HepG2 (cell line): ENCODE measurements around the gene EVI5. TPM values are rescaled to one million over a fixed set of nuclear protein-coding genes. Genes with fewer than 3 reads are reported as not detected.

Experiments used
- EP300 ChIP-seq, 3 experiments: sonication (generic) in 1 of 3; formaldehyde crosslinking in 1 of 3; IDR thresholded peaks; 2 replicates each; pipeline versions ENCODE4 v1.5.1 to v1.6.1; 2011 to 2020; ENCODE audit warnings: low read depth in 2 of 3, low read length in 2 of 3, borderline replicate concordance in 1 of 3, improper control_type of control experiment in 1 of 3, mild to moderate bottlenecking in 1 of 3, missing genetic modification reagents in 1 of 3, moderate library complexity in 1 of 3
- FLYWCH1 ChIP-seq: sonication (generic); formaldehyde crosslinking; IDR thresholded peaks from 2 replicates; pipeline ENCODE4 v1.8.1; 2023; ENCODE audit warnings: mild to moderate bottlenecking, missing genetic modification reagents
- FOXM1 ChIP-seq: sonication (generic); formaldehyde crosslinking; IDR thresholded peaks from 2 replicates; pipeline ENCODE4 v1.5.0; 2020; ENCODE audit warnings: missing genetic modification reagents
- FOXP1 ChIP-seq, 2 experiments: fragments of 450-650 bp in 1 of 2; IDR thresholded peaks; 2 replicates each; pipeline ENCODE4 v1.6.1; 2017 to 2018; ENCODE audit warnings: antibody characterized with exemption in 1 of 2
- MATR3 ChIP-seq: sonication (generic); formaldehyde crosslinking; IDR thresholded peaks from 2 replicates; pipeline ENCODE4 v1.4.0; 2020; ENCODE audit warnings: missing genetic modification reagents
- PAXIP1 ChIP-seq: sonication (generic); formaldehyde crosslinking; conservative IDR thresholded peaks from 2 replicates; pipeline ENCODE4 v1.4.0; 2020; ENCODE audit warnings: mild to moderate bottlenecking, missing genetic modification reagents, moderate library complexity
- RAD51 ChIP-seq: fragments of 450-650 bp; IDR thresholded peaks from 2 replicates; pipeline ENCODE4 v1.6.1; 2016; ENCODE audit warnings: borderline replicate concordance
- SIX4 ChIP-seq: sonication (generic); formaldehyde crosslinking; IDR thresholded peaks from 2 replicates; pipeline ENCODE4 v1.4.0; 2020; ENCODE audit warnings: missing genetic modification reagents
- TCF12 ChIP-seq, 2 experiments: fragments of 450-650 bp in 1 of 2; sonication (generic) in 1 of 2; formaldehyde crosslinking in 1 of 2; IDR thresholded peaks; 2 replicates each; pipeline versions ENCODE4 v1.6.1 to v1.8.0; 2017 to 2022; ENCODE audit warnings: antibody characterized with exemption in 1 of 2, mild to moderate bottlenecking in 1 of 2, missing genetic modification reagents in 1 of 2, moderate library complexity in 1 of 2
- THYN1 ChIP-seq: sonication (generic); formaldehyde crosslinking; IDR thresholded peaks from 2 replicates; pipeline ENCODE4 v1.8.1; 2023; ENCODE audit warnings: low read depth, mild to moderate bottlenecking, moderate library complexity, missing genetic modification reagents, borderline replicate concordance
- ZBTB3 ChIP-seq: sonication (generic); formaldehyde crosslinking; IDR thresholded peaks from 2 replicates; pipeline ENCODE4 v1.4.0; 2020; ENCODE audit warnings: low read depth, mild to moderate bottlenecking, moderate library complexity, missing genetic modification reagents, borderline replicate concordance
- ZFP36L2 ChIP-seq: sonication (generic); formaldehyde crosslinking; IDR thresholded peaks from 2 replicates; pipeline ENCODE4 v1.4.0; 2020; ENCODE audit warnings: missing genetic modification reagents
- ZNF33A ChIP-seq: sonication (generic); formaldehyde crosslinking; IDR thresholded peaks from 2 replicates; pipeline ENCODE4 v1.5.1; 2020; ENCODE audit warnings: missing genetic modification reagents, mild to moderate bottlenecking, moderate library complexity, borderline replicate concordance
- ZNF362 ChIP-seq: sonication (generic); formaldehyde crosslinking; IDR thresholded peaks from 2 replicates; pipeline ENCODE4 v1.4.0; 2020; ENCODE audit warnings: missing genetic modification reagents, mild to moderate bottlenecking, borderline replicate concordance
- ZNF569 ChIP-seq: sonication (generic); formaldehyde crosslinking; IDR thresholded peaks from 2 replicates; pipeline ENCODE4 v1.5.0; 2020; ENCODE audit warnings: mild to moderate bottlenecking, missing genetic modification reagents, moderate library complexity, borderline replicate concordance
- ZNF614 ChIP-seq: IDR thresholded peaks from 2 replicates; pipeline ENCODE4 v1.6.1; 2018; ENCODE audit warnings: missing biosample characterization, missing genetic modification reagents, inconsistent platforms, borderline replicate concordance
- ZNF678 ChIP-seq: sonication (generic); formaldehyde crosslinking; IDR thresholded peaks from 2 replicates; pipeline ENCODE4 v1.4.0; 2020; ENCODE audit warnings: mild to moderate bottlenecking, missing genetic modification reagents
- ZNF747 ChIP-seq: sonication (generic); formaldehyde crosslinking; IDR thresholded peaks from 2 replicates; pipeline ENCODE4 v1.8.1; 2023; ENCODE audit warnings: missing genetic modification reagents, mild to moderate bottlenecking, borderline replicate concordance
- ZNF850 ChIP-seq: sonication (generic); formaldehyde crosslinking; conservative IDR thresholded peaks from 2 replicates; pipeline ENCODE4 v1.9.0; 2021; ENCODE audit warnings: mild to moderate bottlenecking, missing genetic modification reagents
- polyA plus RNA-seq, 8 experiments: library from polyadenylated mRNA; depleted of rRNA in 3 of 8; stranded (reverse) in 7 of 8; unstranded in 1 of 8; fragments of >200 nt; fragmentation: Illumina TruSeq in 4 of 8; extraction: Trizol in 4 of 8; gene quantifications; 2 replicates each; pipeline versions ENCODE4 v1.2.1 to v1.2.3, GENCODE V29; 2011 to 2016; ENCODE audit warnings: low read depth in 4 of 8, missing spikeins in 1 of 8, mixed read lengths in 1 of 8; ENCODE audit not compliant: insufficient read depth in 1 of 8
- total RNA-seq, 5 experiments: library from RNA; depleted of rRNA; stranded (reverse); fragments of >200 nt; fragmentation: Illumina TruSeq; extraction: Trizol; gene quantifications; 2 replicates each; pipeline ENCODE4 v1.2.3, GENCODE V29; 2016; ENCODE audit warnings: low read depth in 1 of 5

The EVI5 gene
- total and polyA plus RNA-seq, 2 of the 13 experiments (the other 11 are each of a cell fraction or from before 2014, with no cell fraction given), result 4.0 to 12.6 TPM

GRCh38 chr1:92711473-92712165 lies 73.3 kb downstream of the EVI5 start (continued):
- TF ChIP-seq THYN1 (no peak), ZBTB3 (no peak), FOXM1 (CRISPR knock-in tag) (no peak), ZNF33A (CRISPR knock-in tag) (no peak), ZNF678 (CRISPR knock-in tag) (no peak), ZNF614 (CRISPR knock-in tag) (no peak), ZFP36L2 (CRISPR knock-in tag) (no peak), TCF12 (IDR thresholded peaks at IDR 0.05) (no peak), TCF12 (CRISPR knock-in tag; IDR thresholded peaks at IDR 0.05) (no peak), ZNF747 (no peak), ZNF569 (no peak), SIX4 (CRISPR knock-in tag) (peak; percentile 82; the same call in 1 of the 2 replicates), EP300 (IDR thresholded peaks at IDR 0.05; ENCODE audit: low read depth in 2 of 2, low read length in 2 of 2) (peak in 1 of 2 experiments; percentile 38; a peak in 2 of 4 replicates), EP300 (CRISPR knock-in tag; IDR thresholded peaks at IDR 0.05; ENCODE audit: borderline replicate concordance) (no peak), FOXP1 (IDR thresholded peaks at IDR 0.05) (no peak), FOXP1 (CRISPR knock-in tag; IDR thresholded peaks at IDR 0.05) (0 out of 2 replicates have a peak, but pooled peaks have one; percentile 10), FLYWCH1 (CRISPR knock-in tag) (no peak), MATR3 (CRISPR knock-in tag) (no peak), ZNF850 (CRISPR knock-in tag) (no peak), PAXIP1 (CRISPR knock-in tag) (peak; percentile 38; the same call in 1 of the 2 replicates), ZNF362 (CRISPR knock-in tag) (peak; percentile 72; the same call in 1 of the 2 replicates), RAD51 (no peak)
- TF ChIP-seq, all 625 proteins: peak for 10
